Retinal pigment epithelial cell (primary cell): ENCODE measurements around the gene CCNY.

Experiments
- DNase-seq: peaks from one replicate; pipeline ENCODE4 v3.0.0-alpha.2; 2010; ENCODE audit warnings: low read depth
- H3K4me3 ChIP-seq: 2 replicates; pipeline ENCODE4 v1.5.1; 2011; ENCODE audit warnings: mild to moderate bottlenecking, low read length, control low read depth, moderate library complexity
- CTCF ChIP-seq: conservative IDR thresholded peaks from 2 replicates; pipeline ENCODE4 v1.5.1; 2011; ENCODE audit warnings: low read depth, low read length, control low read depth, inconsistent platforms

The CCNY gene

DNA sequence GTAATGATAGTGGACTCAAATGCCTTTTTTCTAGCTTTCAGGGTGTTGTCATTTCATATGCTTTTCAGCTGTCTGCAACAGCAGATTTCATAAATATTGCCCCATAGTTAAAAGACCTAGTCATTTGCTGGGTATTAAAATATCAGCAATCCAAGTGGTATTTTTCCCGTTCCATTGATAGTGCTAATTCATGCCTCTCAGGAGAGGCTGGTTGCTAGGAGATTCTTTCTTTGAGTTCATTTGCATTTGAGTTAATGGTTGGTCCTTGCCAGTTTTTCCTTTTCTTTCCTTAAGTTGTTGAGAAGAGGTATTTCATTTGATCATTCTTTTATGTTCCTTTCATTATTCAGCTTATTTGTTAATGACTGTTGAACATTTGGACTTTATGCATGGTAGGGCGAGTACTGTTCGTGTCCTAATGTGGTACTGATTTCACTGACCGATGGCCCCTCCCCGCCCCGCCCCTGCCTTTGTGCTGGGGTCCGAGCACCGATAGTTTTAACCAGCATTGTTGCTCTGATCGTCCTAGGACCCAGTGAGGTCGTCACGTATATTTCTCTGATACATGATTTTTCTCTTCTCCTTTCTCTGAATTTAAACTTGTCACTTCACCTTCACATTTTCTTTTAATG is 128.6 kb downstream of the CCNY start:
- DNase-seq = peak; percentile 34
- no peak overlapping the region for H3K4me3 ChIP-seq
- no peak for TF ChIP-seq CTCF

GRCh38 chr10:35465673-35466072 is 129.4 kb downstream of the CCNY start:
- H3K4me3 ChIP-seq = no peak overlapping the region
- no peak for DNase-seq
- TF ChIP-seq CTCF = no peak

GRCh38 chr10:35466170-35466569 is 129.9 kb downstream of the CCNY start:
- H3K4me3 ChIP-seq = no peak overlapping the region
- no peak for TF ChIP-seq CTCF
- no peak for DNase-seq

- DNase-seq = no peak
- TF ChIP-seq CTCF = no peak
- no peak overlapping the region for H3K4me3 ChIP-seq
These were observed 130.4 kb downstream of the CCNY start for GRCh38 chr10:35466661-35467060.

DNA sequence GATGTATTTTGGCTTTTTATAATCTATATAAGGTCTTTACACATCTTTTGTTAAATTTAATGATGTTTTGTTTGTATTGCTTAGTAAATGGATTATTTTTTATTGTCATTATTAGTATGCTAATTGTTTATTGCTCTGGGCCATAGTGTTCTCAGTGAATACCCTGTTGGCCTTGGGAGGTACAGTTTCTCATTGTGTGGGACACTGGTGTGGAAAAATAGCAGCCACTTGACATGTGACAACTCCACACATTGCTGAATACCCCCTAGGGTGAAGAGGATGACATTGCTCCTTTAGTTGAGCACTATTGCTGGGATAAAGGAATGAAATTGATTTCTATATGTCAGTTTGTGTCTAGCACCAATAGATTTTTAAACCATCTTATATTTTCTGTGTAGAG is 130.9 kb downstream of the CCNY start:
- no peak for DNase-seq
- TF ChIP-seq CTCF = no peak
- no peak overlapping the region for H3K4me3 ChIP-seq

DNA sequence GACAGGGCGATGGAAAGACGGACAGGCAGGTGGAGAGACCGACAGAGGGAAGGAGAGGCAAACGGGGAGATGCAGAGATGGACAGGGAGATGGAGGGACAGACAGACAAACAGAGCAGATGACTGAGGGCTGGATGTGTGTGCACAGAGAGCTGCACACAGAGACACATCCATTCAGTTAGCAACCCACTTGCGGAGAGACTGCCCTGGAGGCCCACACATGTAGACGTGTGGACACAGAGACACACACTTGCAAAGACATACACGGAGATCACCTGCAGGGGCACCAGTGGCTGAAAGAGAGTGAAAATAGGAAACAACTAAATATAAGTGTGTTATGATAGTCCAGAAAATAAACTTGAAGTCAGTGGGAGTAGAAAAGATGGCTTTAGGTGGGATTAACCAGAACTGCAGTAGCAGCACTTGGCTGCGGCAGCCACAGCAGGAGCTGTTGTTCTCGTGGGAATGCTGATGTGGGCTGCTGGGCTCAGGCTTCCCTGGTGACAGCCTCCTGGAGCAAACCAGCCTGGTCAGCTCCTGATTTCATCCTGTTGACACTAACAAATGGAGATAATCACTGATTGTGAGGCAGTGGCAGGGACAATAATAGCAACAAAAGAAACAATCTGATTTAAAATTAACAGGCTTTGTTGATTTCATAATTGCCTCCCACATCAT is 134.1 kb downstream of the CCNY start:
- TF ChIP-seq CTCF = no peak
- no peak overlapping the region for H3K4me3 ChIP-seq
- no peak for DNase-seq

GRCh38 chr10:35470925-35471315 is 134.6 kb downstream of the CCNY start:
- TF ChIP-seq CTCF = no peak
- H3K4me3 ChIP-seq = no peak overlapping the region
- DNase-seq = no peak
